HCT116 (cell line): ENCODE results near the gene SSTR5. TPM values are rescaled to one million over a fixed set of nuclear protein-coding genes. Genes with fewer than 3 reads are reported as not detected.

Experiments
- ATAC-seq: fragments of 200-7000 bp; cut with Tn5 transposase; 2 replicates; pipeline ENCODE4 v1.9.1; 2020; ENCODE audit warnings: mild to moderate bottlenecking, moderate library complexity
- Bru-seq: library from RNA; stranded (reverse); fragments of 400-500 nt; gene quantifications from one replicate; lab custom pipeline; 2021; lab: Mats Ljungman, UMichigan
- BruChase-seq, 2 experiments: library from RNA; stranded (reverse); fragments of 400-500 nt; gene quantifications; one replicate each; lab custom pipeline; 2021; lab: Mats Ljungman, UMichigan
- BruUV-seq: library from RNA; stranded (reverse); fragments of 400-500 nt; replicated peaks from 2 replicates; lab custom pipeline; 2021; lab: Mats Ljungman, UMichigan
- CTCF ChIA-PET: fragments of 300-600 bp; sonication (Branson Sonifier 250); formaldehyde crosslinking; loops from one replicate; lab custom pipeline; 2021; ENCODE audit warnings: antibody characterized with exemption; lab: Charles Lee
- POLR2A ChIA-PET: fragments of 300-600, 350-600 bp; sonication (Branson Sonifier 250); formaldehyde crosslinking; loops from one replicate; lab custom pipeline; 2021; ENCODE audit warnings: antibody characterized with exemption; lab: Charles Lee
- RAD21 ChIA-PET, 2 experiments: fragments of 300-600 bp; sonication (Branson Sonifier 250); formaldehyde crosslinking; loops; one replicate each; lab custom pipeline; 2023; ENCODE audit warnings: low total read pairs in 2 of 2; ENCODE audit not compliant: uncharacterized antibody in 2 of 2, unreplicated experiment in 2 of 2, low non-redundant PET in 1 of 2; lab: Charles Lee
- DNase-seq: peaks from one replicate; pipeline ENCODE4 v3.0.0-alpha.2; 2010; ENCODE audit warnings: low read depth, low spot score
- H2AFZ ChIP-seq: fragments of 200-600 bp; shearing (Covaris generic), sonication (generic); 2 replicates; pipeline ENCODE4 v1.6.1; 2017; ENCODE audit warnings: low read depth, mixed run types, mixed read lengths, antibody characterized with exemption, low read length; ENCODE audit not compliant: poor library complexity, severe bottlenecking
- H3K27ac ChIP-seq: 2 replicates; pipeline ENCODE4 v1.5.1; 2012; ENCODE audit warnings: low read depth, low read length
- H3K27me3 ChIP-seq: fragments of 200-600 bp; sonication (generic); 2 replicates; pipeline ENCODE4 v1.6.1; 2016; ENCODE audit warnings: mixed run types, low read length, mixed read lengths; ENCODE audit not compliant: insufficient read depth
- H3K36me3 ChIP-seq, 2 experiments: fragments of 200-500 bp in 1 of 2; fragments of 200-600 bp in 1 of 2; sonication (Bioruptor generic) in 1 of 2; sonication (generic) in 1 of 2; 2 replicates each; pipeline versions ENCODE4 v1.5.1 to v1.6.1; 2014 to 2016; ENCODE audit warnings: low read length in 2 of 2, inconsistent platforms in 1 of 2, mixed read lengths in 1 of 2, mixed run types in 1 of 2; ENCODE audit not compliant: insufficient read depth in 2 of 2, control insufficient read depth in 1 of 2
- H3K4me1 ChIP-seq, 2 experiments: fragments of 200-600 bp in 1 of 2; sonication (generic) in 1 of 2; 2 replicates each; pipeline versions ENCODE4 v1.5.1 to v1.6.1; 2012 to 2017; ENCODE audit warnings: low read length in 2 of 2, inconsistent platforms in 1 of 2, mild to moderate bottlenecking in 1 of 2, mixed read lengths in 1 of 2, mixed run types in 1 of 2, moderate library complexity in 1 of 2; ENCODE audit not compliant: insufficient read depth in 2 of 2, control insufficient read depth in 1 of 2
- H3K4me2 ChIP-seq: fragments of 200-600 bp; sonication (generic); 2 replicates; pipeline ENCODE4 v1.6.1; 2017; ENCODE audit warnings: mixed run types, low read length, mixed read lengths
- H3K4me3 ChIP-seq, 2 experiments: fragments of 200-600 bp in 1 of 2; sonication (generic) in 1 of 2; replicated peaks in 1 of 2; 2 replicates each; pipeline ENCODE4 v1.5.1; 2011 to 2016; ENCODE audit warnings: low read length in 2 of 2, control low read depth in 1 of 2, low read depth in 1 of 2, mild to moderate bottlenecking in 1 of 2, mixed read lengths in 1 of 2, mixed run types in 1 of 2
- H3K79me2 ChIP-seq: fragments of 200-600 bp; sonication (generic); 2 replicates; pipeline ENCODE4 v1.6.1; 2017; ENCODE audit warnings: mild to moderate bottlenecking, mixed run types, low read length, moderate library complexity, mixed read lengths; ENCODE audit not compliant: insufficient read depth
- H3K9ac ChIP-seq: fragments of 200-600 bp; sonication (generic); 2 replicates; pipeline ENCODE4 v1.6.1; 2016; ENCODE audit warnings: low read length, mixed read lengths
- H3K9me2 ChIP-seq: fragments of 200-600 bp; sonication (generic), shearing (Covaris generic); 2 replicates; pipeline ENCODE4 v1.6.1; 2017; ENCODE audit warnings: mixed run types, mild to moderate bottlenecking, moderate library complexity; ENCODE audit not compliant: insufficient read depth
- H3K9me3 ChIP-seq, 2 experiments: fragments of 200-500 bp in 1 of 2; fragments of 200-600 bp in 1 of 2; sonication (Bioruptor generic) in 1 of 2; sonication (generic) in 1 of 2; 2 replicates each; pipeline ENCODE4 v1.6.1; 2014 to 2017; ENCODE audit warnings: low read length in 2 of 2, mixed read lengths in 2 of 2, inconsistent platforms in 1 of 2, low read depth in 1 of 2, mild to moderate bottlenecking in 1 of 2, mixed run types in 1 of 2, moderate library complexity in 1 of 2; ENCODE audit not compliant: control insufficient read depth in 1 of 2, insufficient read depth in 1 of 2
- H4K20me1 ChIP-seq: fragments of 200-600 bp; sonication (generic), shearing (Covaris generic); 2 replicates; pipeline ENCODE4 v1.6.1; 2017; ENCODE audit warnings: mixed run types, mild to moderate bottlenecking, moderate library complexity; ENCODE audit not compliant: insufficient read depth
- ATF3 ChIP-seq: IDR thresholded peaks from 2 replicates; pipeline ENCODE4 v1.6.1; 2012
- CEBPB ChIP-seq: IDR thresholded peaks from 2 replicates; pipeline ENCODE4 v1.6.1; 2012; ENCODE audit warnings: low read depth
- CTCF ChIP-seq, 3 experiments: fragments of 200-600 bp in 1 of 3; sonication (generic) in 1 of 3; IDR thresholded peaks in 2 of 3; conservative IDR thresholded peaks in 1 of 3; 2 replicates each; pipeline ENCODE4 v1.5.1; 2012 to 2017; ENCODE audit warnings: low read depth in 2 of 3, low read length in 2 of 3, antibody characterized with exemption in 1 of 3, borderline replicate concordance in 1 of 3, control low read depth in 1 of 3, mild to moderate bottlenecking in 1 of 3, mixed read lengths in 1 of 3, mixed run types in 1 of 3, moderate library complexity in 1 of 3; ENCODE audit not compliant: insufficient read depth in 1 of 3
- EGR1 ChIP-seq: IDR thresholded peaks from 2 replicates; pipeline ENCODE4 v1.6.1; 2012; ENCODE audit warnings: low read depth
- ELF1 ChIP-seq: IDR thresholded peaks from 2 replicates; pipeline ENCODE4 v1.6.1; 2012; ENCODE audit warnings: low read depth, borderline replicate concordance
- EZH2 ChIP-seq: fragments of 200-600 bp; sonication (generic); IDR thresholded peaks from 2 replicates; pipeline ENCODE4 v1.6.1; 2017; ENCODE audit warnings: antibody characterized with exemption, mixed run types
- EZH2phosphoT487 ChIP-seq: fragments of 200-600 bp; IDR thresholded peaks from 2 replicates; pipeline ENCODE4 v1.6.1; 2018; ENCODE audit warnings: antibody characterized with exemption, borderline replicate concordance
- FOSL1 ChIP-seq: IDR thresholded peaks from 2 replicates; pipeline ENCODE4 v1.6.1; 2012; ENCODE audit warnings: low read depth
- POLR2AphosphoS5 ChIP-seq: IDR thresholded peaks from 2 replicates; pipeline ENCODE4 v1.6.1; 2011; ENCODE audit warnings: mild to moderate bottlenecking, low read depth, low read length, moderate library complexity
- RAD21 ChIP-seq: IDR thresholded peaks from 2 replicates; pipeline ENCODE4 v1.6.1; 2012; ENCODE audit warnings: low read depth, mild to moderate bottlenecking
- REST ChIP-seq: IDR thresholded peaks from 2 replicates; pipeline ENCODE4 v1.6.1; 2012; ENCODE audit warnings: low read depth
- SIN3A ChIP-seq: IDR thresholded peaks from 2 replicates; pipeline ENCODE4 v1.6.1; 2012; ENCODE audit warnings: low read depth
- SP1 ChIP-seq: IDR thresholded peaks from 2 replicates; pipeline ENCODE4 v1.6.1; 2012; ENCODE audit warnings: low read depth
- SRF ChIP-seq: IDR thresholded peaks from 2 replicates; pipeline ENCODE4 v1.6.1; 2012; ENCODE audit warnings: low read depth
- ZFX ChIP-seq: fragments of 450-650 bp; IDR thresholded peaks from 2 replicates; pipeline ENCODE4 v1.6.1; 2017
- intact Hi-C: fragments of 100-400 bp; cut with micrococcal nuclease; formaldehyde crosslinking; loops from 2 replicates; pipeline ENCODE4 v1.10.0; 2022
- long read RNA-seq: library from polyadenylated mRNA; unstranded; transcript quantifications from one replicate; pipeline ENCODE4 v2.0.0, GENCODE V29; 2021; ENCODE audit not compliant: unreplicated experiment
- polyA plus RNA-seq: library from polyadenylated mRNA; unstranded; fragments of >200 nt; gene quantifications from 2 replicates; pipeline ENCODE4 v1.2.1, GENCODE V29; 2012; ENCODE audit warnings: missing spikeins
- total RNA-seq: library from RNA; stranded (reverse); gene quantifications from one replicate; pipeline ENCODE4 v1.2.1, GENCODE V29; 2021; ENCODE audit not compliant: unreplicated experiment
- TF ChIP-seq, protein P1 (sequence below): IDR thresholded peaks from 2 replicates; pipeline ENCODE4 v1.6.1; 2011; ENCODE audit warnings: mild to moderate bottlenecking, low read length, moderate library complexity; ENCODE audit not compliant: insufficient replicate concordance; ENCODE audit errors: extremely low read depth

Gene SSTR5
- total RNA-seq (7.2 TPM), Bru-seq, nascent RNA (percentile 29 among the genes with signal in this experiment), BruChase-seq, experiment 1, labeled RNA remaining after a 6-hour chase (percentile 41 among the genes with signal in this experiment), BruChase-seq, experiment 2, labeled RNA remaining after a 2-hour chase (percentile 67 among the genes with signal in this experiment)
- polyA plus RNA-seq = 6.1 and 6.2 TPM in 2 replicates
- long read RNA-seq, transcript SSTR5-201 (1 exons, 1,362 nt) = major isoform, 16 of 36 reads
- long read RNA-seq, partial matches to known transcripts = 0 of 36 reads
- long read RNA-seq, other reads (novel, unspliced or antisense) = 20 of 36 reads

- Histone ChIP-seq H4K20me1 (no peaks in the 10 kb centered on the region), H3K4me2 (peak within 1 kb of the TSS; percentile 83), H3K36me3 (no peaks in the 10 kb centered on the region), H3K27me3 (no peaks in the 10 kb centered on the region), H2AFZ (no peak within 1 kb of the TSS), H3K9me3 (no peaks in the 10 kb centered on the region), H3K9ac (peak within 1 kb of the TSS; percentile 58), H3K27ac (peak within 1 kb of the TSS; percentile 19; the same call in 1 of the 2 replicates), H3K9me2 (no peaks in the 10 kb centered on the region), H3K4me3 (peak within 1 kb of the TSS; percentile 41 to 55), H3K79me2 (no peaks in the 10 kb centered on the region), H3K4me1 (peaks cover 28 to 33% of the 10 kb centered on the region in 2 experiments)
- ChIA-PET RAD21 (interaction anchor here in 1 of 2 experiments (1.1 kb wide), 1 partner anchor 19 kb away, joined by 3 read pairs; no protein-coding TSS in a partner anchor), CTCF (interaction anchor here (0.8 kb wide), 1 partner anchor 30 kb away, joined by 3 read pairs; no protein-coding TSS in a partner anchor), POLR2A (interaction anchor here (1.6 kb wide), 1 partner anchor 15 kb away, joined by 3 read pairs; no protein-coding TSS in a partner anchor)
- ATAC-seq (peak; percentile 57), DNase-seq (no peak)
- TF ChIP-seq EGR1 = no peak
- no peak for TF ChIP-seq CTCF (IDR thresholded peaks at IDR 0.05 in 2 of 3, conservative IDR thresholded peaks at IDR 0.05 in 1 of 3; ENCODE audit: borderline replicate concordance in 1 of 3, insufficient read depth in 1 of 3, low read depth in 2 of 3, low read length in 2 of 3)
- no peak for TF ChIP-seq CEBPB
- TF ChIP-seq ELF1 = no peak
- no peak for TF ChIP-seq ATF3
- no peak for TF ChIP-seq SIN3A
- TF ChIP-seq, protein P1, sequence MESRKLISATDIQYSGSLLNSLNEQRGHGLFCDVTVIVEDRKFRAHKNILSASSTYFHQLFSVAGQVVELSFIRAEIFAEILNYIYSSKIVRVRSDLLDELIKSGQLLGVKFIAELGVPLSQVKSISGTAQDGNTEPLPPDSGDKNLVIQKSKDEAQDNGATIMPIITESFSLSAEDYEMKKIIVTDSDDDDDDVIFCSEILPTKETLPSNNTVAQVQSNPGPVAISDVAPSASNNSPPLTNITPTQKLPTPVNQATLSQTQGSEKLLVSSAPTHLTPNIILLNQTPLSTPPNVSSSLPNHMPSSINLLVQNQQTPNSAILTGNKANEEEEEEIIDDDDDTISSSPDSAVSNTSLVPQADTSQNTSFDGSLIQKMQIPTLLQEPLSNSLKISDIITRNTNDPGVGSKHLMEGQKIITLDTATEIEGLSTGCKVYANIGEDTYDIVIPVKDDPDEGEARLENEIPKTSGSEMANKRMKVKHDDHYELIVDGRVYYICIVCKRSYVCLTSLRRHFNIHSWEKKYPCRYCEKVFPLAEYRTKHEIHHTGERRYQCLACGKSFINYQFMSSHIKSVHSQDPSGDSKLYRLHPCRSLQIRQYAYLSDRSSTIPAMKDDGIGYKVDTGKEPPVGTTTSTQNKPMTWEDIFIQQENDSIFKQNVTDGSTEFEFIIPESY = no peak
- no peak for TF ChIP-seq EZH2
- no peak; the same call in 1 of the 2 replicates for TF ChIP-seq POLR2AphosphoS5
- TF ChIP-seq REST = no peak
- TF ChIP-seq ZFX = no peak
- TF ChIP-seq FOSL1 = no peak
- no peak for TF ChIP-seq SRF
- no peak for TF ChIP-seq EZH2phosphoT487
- TF ChIP-seq SP1 = no peak
- TF ChIP-seq RAD21 = no peak
- intact Hi-C loops = no loop called here
- no TSS peak for BruUV-seq
Measured at GRCh38 chr16:1072526-1073261, at the start of gene SSTR5. SSTR5 (plus strand) TSS chr16:1072747; CDS start chr16:1078869, 6,122 bp downstream.
